SU-DHL-6 (cell line): ENCODE data around the gene THUMPD2.

Source experiments
- CTCF ChIP-seq: fragments of 200-600 bp; sonication (generic); IDR thresholded peaks from one replicate; pipeline ENCODE4 v1.5.1; 2017; ENCODE audit warnings: antibody characterized with exemption, mild to moderate bottlenecking, low read length, moderate library complexity; ENCODE audit not compliant: insufficient read depth, poor library complexity, severe bottlenecking
- EZH2phosphoT487 ChIP-seq: fragments of 200-600 bp; sonication (generic), shearing (Covaris generic); conservative IDR thresholded peaks from 2 replicates; pipeline ENCODE4 v1.6.1; 2018; ENCODE audit warnings: mild to moderate bottlenecking, antibody characterized with exemption, low read length, moderate library complexity, mixed read lengths

DNA sequence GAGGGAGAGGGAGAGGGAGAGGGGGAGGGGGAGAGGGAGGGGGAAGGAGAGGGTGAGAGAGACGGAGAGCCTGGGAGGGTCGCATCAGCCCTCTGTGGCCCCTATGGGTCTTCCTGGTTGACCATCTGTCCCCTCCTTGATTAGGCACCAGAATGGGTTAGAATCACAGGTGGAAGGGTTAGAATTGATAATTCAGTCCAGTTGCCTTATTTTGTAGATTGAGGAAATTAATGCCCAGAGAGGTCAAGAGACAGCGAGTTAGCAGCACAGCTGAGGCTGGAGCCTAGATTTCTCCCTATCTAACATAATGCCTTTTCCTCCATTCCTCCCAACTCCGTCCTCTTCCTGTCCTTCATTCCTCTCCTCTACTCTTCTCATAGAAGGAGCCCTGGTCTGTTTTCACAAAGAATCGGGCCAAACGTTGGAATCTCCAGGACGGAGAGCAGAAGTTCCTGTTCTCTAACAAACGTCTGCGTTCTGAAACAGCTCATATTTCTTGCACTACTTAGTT lies 338 bp upstream of the THUMPD2 start:
- TF ChIP-seq CTCF (no peak), EZH2phosphoT487 (no peak)
